GM18511 (cell line): ENCODE results near the gene AKT3.

Source experiments
- ATAC-seq: cut with Tn5 transposase; IDR thresholded peaks from one replicate; pipeline ENCODE4 v1.9.1; 2021; ENCODE audit warnings: mild to moderate bottlenecking, moderate library complexity; ENCODE audit not compliant: unreplicated experiment

The AKT3 gene

GRCh38 chr1:243733670-243734307 lies 116.3 kb downstream of the AKT3 start:
- ATAC-seq: no peak

GRCh38 chr1:243732637-243733036 lies 117.4 kb downstream of the AKT3 start:
- no peak for ATAC-seq

GRCh38 chr1:243731974-243732625 lies 117.9 kb downstream of the AKT3 start:
- ATAC-seq: no peak

GRCh38 chr1:243731301-243731891 lies 118.6 kb downstream of the AKT3 start:
- ATAC-seq: no peak

- ATAC-seq: no peak
Observed at GRCh38 chr1:243730487-243731150, 119.4 kb downstream of the AKT3 start.

GRCh38 chr1:243729956-243730355 lies 120.1 kb downstream of the AKT3 start:
- ATAC-seq: no peak

GRCh38 chr1:243727503-243728203 lies 122.4 kb downstream of the AKT3 start:
- peak; percentile 80 for ATAC-seq

GRCh38 chr1:243726806-243727502 lies 123.1 kb downstream of the AKT3 start:
- ATAC-seq: peak; percentile 13

GRCh38 chr1:243725846-243726245 lies 124.2 kb downstream of the AKT3 start:
- ATAC-seq: no peak

GRCh38 chr1:243725075-243725474 lies 125.0 kb downstream of the AKT3 start:
- ATAC-seq: no peak

GRCh38 chr1:243723458-243724043 lies 126.5 kb downstream of the AKT3 start:
- no peak for ATAC-seq

GRCh38 chr1:243723050-243723449 lies 127.0 kb downstream of the AKT3 start:
- ATAC-seq: no peak

- no peak for ATAC-seq
Observed at GRCh38 chr1:243719476-243719875, 130.6 kb downstream of the AKT3 start.

GRCh38 chr1:243718893-243719292 lies 131.2 kb downstream of the AKT3 start:
- ATAC-seq: no peak

GRCh38 chr1:243718022-243718421 lies 132.0 kb downstream of the AKT3 start:
- ATAC-seq: no peak

- ATAC-seq: no peak
Observed at GRCh38 chr1:243716906-243717305, 133.1 kb downstream of the AKT3 start.

GRCh38 chr1:243715285-243715684 lies 134.8 kb downstream of the AKT3 start:
- ATAC-seq: no peak

GRCh38 chr1:243713470-243714186 lies 136.4 kb downstream of the AKT3 start:
- ATAC-seq: no peak

- no peak for ATAC-seq
Observed at GRCh38 chr1:243712941-243713340, 137.1 kb downstream of the AKT3 start.

- ATAC-seq: no peak
Observed at GRCh38 chr1:243712242-243712641, 137.8 kb downstream of the AKT3 start.
